HG02884 (cell line): ENCODE data around the gene ATP6V0E2.

Experiments used
- ATAC-seq: cut with Tn5 transposase; IDR thresholded peaks from one replicate; pipeline ENCODE4 v1.9.1; 2021; ENCODE audit warnings: mild to moderate bottlenecking, moderate library complexity; ENCODE audit not compliant: unreplicated experiment

ATP6V0E2 gene

GRCh38 chr7:149860821-149861727 lies 12.7 kb upstream of the ATP6V0E2 start:
- no peak for ATAC-seq

GRCh38 chr7:149861728-149862045 lies 12.1 kb upstream of the ATP6V0E2 start:
- ATAC-seq: no peak

DNA sequence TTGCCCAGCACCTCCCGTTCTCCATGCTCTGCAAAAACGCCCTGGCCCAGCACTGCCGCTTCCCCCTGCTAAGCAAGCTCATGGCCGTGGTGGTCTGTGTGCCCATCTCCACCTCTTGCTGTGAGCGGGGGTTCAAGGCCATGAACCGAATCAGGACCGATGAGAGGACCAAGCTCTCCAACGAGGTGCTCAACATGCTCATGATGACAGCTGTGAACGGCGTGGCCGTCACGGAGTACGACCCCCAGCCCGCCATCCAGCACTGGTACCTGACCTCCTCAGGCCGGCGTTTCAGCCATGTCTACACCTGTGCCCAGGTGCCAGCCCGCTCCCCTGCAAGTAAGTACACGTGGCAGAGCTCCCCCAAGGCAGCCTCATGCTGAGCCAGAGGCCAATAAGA lies 11.6 kb upstream of the ATP6V0E2 start:
- ATAC-seq: no peak

- ATAC-seq: no peak
Observed at GRCh38 chr7:149863500-149863899, 10.3 kb upstream of the ATP6V0E2 start.

DNA sequence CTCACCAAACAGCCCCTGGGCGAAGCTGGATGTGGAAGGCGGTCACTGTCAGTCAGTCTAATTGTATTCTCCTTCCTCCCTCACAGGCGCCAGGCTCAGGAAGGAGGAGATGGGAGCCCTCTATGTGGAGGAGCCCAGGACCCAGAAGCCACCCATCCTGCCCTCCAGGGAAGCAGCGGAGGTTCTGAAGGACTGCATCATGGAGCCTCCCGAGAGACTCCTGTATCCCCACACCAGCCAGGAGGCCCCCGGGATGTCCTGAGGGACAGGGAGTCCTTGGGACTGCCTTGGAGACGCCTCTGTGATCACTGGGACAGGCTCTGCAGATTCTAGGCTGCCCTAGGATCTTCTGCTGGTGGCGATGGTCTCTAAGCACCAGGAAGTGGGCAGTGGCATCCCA lies 9.7 kb upstream of the ATP6V0E2 start:
- ATAC-seq: no peak

- no peak for ATAC-seq
Observed at GRCh38 chr7:149864751-149865150, 9.0 kb upstream of the ATP6V0E2 start.

- no peak for ATAC-seq
Observed at GRCh38 chr7:149865437-149865836, 8.3 kb upstream of the ATP6V0E2 start.

- no peak for ATAC-seq
Observed at GRCh38 chr7:149866139-149866778, 7.5 kb upstream of the ATP6V0E2 start.

DNA sequence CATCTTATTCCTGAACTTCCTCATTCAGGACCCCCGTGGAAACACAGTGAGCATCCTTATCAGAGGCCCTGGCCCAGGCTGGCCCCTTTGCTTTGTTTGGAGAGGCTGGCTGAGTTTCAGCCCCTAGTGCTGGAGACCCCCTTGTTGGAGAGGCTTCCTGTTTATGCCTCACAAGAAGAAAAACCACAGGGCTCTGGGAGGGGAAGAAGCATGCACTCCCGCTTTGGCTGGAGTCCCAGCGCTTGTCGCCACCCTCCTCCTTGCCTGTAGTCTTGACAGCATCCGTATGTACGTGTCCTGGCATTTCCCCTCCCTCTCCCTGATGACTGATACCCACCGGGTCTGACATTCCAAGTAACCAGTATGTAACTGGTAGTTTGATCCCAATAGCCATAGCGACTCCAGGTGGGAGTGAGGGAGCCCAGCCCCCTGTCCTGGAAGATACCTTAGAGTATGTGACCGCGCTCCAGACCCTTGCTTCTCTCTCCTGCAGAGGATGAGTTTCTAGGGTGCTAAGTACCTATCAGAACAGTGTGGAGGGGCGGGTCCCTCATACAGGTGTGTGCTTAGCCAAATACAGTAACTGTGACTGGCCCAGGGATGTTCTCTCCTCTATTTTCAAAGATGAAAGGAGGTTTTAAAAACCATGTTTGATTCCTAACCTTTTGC lies 6.9 kb upstream of the ATP6V0E2 start:
- no peak for ATAC-seq

DNA sequence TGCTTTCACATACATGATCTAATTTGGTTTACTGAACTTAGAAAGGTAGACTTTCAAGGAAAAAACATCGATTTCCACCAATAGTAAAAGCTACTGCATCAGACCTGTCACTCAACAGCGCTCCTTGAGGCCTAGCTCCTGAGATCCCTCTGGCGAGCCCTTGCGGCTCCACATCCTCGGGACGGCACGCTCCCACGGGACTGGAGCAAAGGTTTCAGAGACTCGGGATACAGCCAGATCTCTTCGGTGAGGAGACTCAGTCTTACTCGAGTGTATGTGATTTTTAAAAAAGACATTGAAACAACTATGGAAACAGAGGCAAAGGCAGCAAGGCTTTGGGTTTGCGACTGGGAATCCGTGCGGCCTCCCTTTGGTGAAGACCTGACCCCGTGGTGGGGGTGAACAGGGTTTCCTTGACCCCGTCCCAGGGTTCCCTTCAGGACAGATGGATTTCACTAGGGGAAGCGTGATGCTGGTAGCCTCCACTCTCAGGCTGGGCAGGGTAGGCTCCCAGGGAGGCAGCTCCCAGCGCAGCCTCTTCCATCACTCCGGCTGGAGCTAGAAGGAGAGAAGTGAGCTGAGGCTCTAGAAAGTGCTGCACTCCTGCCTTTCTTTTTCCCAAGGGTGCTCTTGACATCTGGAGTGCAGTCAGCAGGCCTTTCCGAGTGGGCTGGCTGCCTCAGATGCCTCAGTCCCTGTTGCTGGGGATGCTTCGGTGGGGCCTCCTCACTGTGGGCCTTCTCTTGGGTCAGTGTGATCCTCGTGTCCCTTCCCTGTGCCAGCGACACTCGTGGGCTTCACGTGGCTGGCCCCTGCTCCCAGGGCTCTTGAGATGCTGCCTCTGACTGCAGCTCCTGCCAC lies 5.8 kb upstream of the ATP6V0E2 start:
- ATAC-seq: no peak

DNA sequence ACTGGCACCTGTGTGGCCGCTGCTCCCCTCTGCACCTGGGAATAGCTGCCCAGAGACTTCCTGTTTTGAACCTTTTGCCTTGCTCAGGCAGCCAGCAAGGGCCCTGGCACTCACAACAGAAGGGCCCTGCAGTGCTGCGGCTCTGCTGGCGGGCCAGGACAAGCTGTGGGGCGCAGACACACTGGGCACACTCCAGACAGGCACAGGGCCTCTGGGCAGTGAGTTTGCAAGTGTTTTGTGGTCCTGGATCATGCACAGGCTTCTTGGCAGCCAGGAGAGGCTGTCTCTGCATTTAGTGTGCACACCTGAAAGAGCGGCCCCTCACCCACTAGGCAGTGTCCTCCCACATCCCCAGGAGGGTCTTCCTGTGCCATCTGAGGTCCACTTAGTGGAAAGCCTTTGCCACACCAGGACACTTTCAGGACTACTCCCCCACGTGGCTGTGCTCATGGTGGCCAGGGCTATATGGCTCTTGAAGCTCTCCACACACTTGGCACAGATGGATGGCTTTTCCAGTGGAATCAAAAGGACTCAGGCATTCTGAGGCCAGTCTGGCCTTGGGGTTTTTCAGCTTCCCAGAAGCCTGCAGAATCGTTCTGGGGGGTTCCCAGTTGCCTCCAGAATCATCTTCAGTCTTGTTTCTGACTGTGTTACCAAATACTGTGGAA lies 5.0 kb upstream of the ATP6V0E2 start:
- ATAC-seq: no peak

- ATAC-seq: no peak
Observed at GRCh38 chr7:149869291-149869650, 4.5 kb upstream of the ATP6V0E2 start.

DNA sequence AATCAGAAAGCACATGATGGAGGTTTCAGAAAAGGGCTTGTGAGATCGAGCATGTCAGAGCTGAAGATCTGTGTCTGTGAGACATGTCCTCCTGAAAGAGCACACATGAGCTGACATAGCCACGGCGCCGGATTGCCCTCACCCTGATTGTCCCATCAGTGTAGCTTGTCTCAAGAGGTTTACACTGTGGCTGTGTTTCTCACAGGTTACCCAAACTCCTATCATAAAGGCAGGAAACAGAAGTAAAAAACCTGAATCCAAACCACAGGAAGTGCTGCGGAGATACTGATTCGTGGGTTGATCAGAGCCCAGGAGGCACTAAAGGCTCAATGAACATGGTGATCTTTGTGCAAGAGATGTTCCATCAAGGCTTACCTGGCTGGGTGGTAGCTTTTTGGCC lies 3.9 kb upstream of the ATP6V0E2 start:
- no peak for ATAC-seq

GRCh38 chr7:149870274-149870673 lies 3.5 kb upstream of the ATP6V0E2 start:
- no peak for ATAC-seq

DNA sequence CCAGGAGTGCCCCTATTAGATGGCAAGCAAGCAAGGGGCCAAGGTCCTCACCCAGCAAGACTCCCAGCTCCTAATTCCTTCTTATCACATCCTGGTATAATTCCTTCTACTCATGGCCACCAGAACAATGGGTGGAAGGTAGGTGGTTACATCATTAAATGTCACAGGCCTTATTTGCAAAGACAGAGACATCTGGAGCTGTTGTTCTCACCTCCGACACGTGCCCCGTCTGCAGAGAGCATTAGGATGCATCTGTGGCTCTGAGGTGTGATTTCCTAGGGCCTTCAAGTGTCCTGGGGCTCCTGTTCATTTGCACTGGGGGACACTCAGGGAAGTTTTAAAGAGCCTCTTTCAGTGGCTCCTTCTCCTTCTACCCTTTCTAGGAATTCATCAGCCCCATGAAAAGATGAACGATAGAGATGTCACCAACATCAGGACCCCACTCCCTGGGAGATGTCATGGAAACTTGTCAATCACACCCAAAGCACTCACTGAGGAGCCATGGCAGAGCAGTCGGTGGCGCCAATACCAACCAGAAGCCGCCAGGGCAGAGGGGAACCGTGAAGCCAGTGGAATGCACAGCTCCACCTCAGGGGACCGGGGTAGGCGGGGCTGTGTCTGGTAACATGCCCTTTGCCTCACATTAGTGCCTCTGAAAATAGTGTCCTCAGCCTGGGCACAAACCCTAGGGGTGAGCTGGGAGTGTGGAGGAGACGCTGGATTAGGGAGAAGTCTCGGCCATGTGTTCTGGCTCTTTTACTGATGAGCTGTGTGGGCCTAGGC lies 2.9 kb upstream of the ATP6V0E2 start:
- ATAC-seq: no peak

- no peak for ATAC-seq
Observed at GRCh38 chr7:149871576-149871975, 2.2 kb upstream of the ATP6V0E2 start.

GRCh38 chr7:149872419-149873073 lies 1.2 kb upstream of the ATP6V0E2 start:
- no peak for ATAC-seq

DNA sequence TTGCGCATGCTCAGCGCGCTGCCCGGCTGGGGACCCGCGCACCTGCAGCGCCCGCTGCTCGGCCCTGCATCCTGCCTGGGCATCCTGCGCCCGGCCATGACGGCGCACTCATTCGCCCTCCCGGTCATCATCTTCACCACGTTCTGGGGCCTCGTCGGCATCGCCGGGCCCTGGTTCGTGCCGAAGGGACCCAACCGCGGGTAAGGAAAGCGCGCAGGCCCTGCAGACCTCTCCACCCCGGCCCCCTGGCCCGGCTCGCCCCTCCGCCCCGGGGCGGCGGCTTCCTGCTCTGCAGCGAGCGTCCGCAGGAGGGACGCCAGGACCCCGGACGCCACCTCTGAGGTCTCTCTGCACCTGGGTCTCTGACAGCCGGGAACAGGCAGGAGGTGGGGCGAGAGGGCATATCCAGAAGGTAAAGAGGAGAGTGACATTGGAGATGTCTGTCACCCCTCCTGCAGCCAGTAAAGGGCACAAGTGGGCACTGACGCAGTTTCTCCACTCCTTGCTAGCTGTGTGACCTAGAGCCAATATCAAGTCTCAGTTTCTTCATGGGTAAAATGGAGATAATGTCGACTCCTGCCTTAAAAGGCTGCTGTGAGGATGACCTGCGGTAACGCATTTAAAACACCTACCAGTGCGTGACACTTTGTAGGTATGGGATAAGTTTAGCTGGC lies 338 bp downstream of the ATP6V0E2 start:
- ATAC-seq: no peak

DNA sequence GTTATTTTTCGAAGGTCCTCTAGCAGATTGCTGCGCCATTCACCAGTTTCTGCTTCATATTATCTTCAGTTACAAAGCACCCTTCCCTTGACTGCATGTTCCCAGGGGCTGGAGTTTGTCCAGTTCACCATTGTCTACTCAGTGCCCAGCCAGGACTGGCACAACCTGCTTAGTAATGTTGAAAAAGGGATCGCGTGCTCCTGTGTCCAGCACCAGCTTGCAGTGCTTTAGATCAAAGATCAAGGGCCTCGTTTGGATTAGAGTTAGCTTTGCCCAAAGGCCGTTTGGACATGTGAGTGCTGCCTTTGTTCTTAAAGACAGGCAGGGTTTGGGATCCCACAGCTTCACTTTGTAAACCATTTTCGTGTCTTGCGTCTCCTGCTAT lies 867 bp downstream of the ATP6V0E2 start:
- no peak for ATAC-seq
